22Rv1 (cell line): ENCODE data around the gene PLCB4.

Experiments
- CTCF ChIP-seq: fragments of 450-650 bp; IDR thresholded peaks from 2 replicates; pipeline ENCODE4 v1.5.1; 2017; ENCODE audit warnings: mild to moderate bottlenecking
- ZFX ChIP-seq: fragments of 450-650 bp; IDR thresholded peaks from 2 replicates; pipeline ENCODE4 v1.6.1; 2017; ENCODE audit warnings: antibody characterized with exemption, borderline replicate concordance

GRCh38 chr20:9407805-9408421, 339.0 kb downstream of the PLCB4 start:
- TF ChIP-seq CTCF: peak; percentile 85
- no peak for TF ChIP-seq ZFX
